Right forelimb (tissue), 1 donor: ENCODE data around the gene CCDC170.
"Not testable (repeated sequence)": the region's sequence is repeated elsewhere in the genome, so short reads cannot be mapped to it uniquely, and the experiment has no call there.

Source experiments
- DNase-seq: peaks from one replicate; pipeline ENCODE4 v3.0.0-alpha.2; 2018

The CCDC170 gene

DNA sequence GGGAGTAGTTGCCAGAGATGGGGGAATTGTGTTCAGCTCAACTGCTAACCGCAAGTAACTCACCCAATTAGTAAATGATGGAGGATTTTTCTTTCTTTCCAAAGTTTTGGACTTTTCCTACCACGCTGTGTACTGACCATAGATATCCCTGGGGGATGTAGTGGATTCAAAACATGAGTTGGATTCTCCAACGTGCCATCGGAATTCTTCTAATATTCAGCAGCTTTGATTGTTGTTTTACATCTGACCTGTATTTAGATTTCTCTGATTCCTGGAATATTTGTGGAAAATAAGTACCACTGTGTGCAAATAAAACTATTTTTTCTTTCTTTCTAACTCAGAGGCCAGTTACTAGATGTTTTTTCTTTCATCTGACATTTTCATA lies 1.1 kb downstream of the CCDC170 start:
- DNase-seq = no peak

DNA sequence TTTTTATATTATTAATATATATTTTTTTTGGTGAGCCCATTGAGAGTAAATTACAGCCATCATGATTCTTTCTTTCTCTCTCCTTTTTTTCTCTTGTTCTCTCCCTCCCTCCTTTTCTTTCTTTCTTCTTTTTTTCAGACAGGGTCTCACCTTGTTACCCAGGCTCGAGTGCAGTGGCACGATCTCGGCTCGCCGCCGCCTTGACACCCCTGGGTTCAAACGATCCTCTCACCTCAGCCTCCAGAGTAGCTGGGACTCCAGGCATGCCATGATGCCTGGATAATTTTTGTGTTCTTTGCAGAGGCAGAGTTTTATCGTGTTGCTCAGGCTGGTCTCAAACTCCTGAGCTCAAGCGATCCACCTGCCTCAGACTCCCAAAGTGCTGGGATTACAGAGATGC lies 1.6 kb downstream of the CCDC170 start:
- DNase-seq = no peak

DNA sequence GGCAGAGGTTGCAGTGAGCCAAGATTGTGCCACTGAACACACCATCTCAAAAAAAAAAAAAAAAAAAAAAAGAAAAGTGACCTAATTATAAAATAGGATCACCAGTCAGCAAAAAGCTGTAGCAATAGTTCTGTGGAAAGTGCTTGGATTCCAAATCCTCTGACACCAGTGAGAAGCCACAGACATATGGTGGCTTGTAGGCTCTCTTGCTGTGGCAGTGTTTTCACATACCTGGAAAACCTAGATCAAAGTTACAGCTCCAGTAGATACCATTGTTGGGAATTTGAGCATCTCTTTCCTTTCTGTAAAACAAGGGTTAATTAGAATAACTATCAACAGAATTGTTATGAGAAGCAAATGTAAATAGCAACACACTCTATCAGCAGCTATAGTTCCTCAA lies 4.1 kb downstream of the CCDC170 start:
- no peak for DNase-seq

DNA sequence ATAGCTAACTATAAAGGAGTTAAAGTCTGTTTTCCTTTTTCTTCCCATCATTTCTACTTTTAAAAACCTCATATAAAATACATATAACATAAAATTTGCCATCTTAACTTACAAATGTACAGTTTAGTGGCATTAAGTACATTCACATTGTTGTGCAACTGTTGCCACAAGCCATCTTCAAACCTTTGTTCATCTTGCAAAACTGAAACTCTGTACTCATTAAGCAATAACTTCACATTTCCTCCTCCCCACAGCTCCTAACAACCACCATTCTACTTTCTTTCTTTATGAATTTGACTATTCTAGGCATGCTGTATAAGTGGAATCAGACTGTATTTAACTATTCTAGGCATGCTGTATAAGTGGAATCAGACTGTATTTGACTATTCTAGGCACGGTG lies 4.5 kb downstream of the CCDC170 start:
- DNase-seq = no peak

DNA sequence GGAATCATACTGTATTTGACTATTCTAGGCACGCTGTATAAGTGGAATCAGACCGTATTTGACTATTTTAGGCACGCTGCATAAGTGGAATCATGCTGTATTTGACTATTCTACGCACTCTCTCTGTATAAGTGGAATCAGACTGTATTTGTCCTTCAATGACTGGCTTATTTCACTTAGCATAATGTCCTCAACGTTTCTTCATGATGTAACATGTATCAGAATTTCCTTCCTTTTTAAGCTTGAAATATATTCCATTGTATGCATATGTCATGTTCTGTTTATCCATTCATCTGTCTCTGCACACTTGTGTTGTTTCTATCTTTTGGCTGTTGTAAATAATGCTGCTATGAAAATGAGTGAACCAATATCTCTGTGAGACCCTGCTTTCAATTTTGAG lies 5.7 kb downstream of the CCDC170 start:
- DNase-seq = no peak

DNA sequence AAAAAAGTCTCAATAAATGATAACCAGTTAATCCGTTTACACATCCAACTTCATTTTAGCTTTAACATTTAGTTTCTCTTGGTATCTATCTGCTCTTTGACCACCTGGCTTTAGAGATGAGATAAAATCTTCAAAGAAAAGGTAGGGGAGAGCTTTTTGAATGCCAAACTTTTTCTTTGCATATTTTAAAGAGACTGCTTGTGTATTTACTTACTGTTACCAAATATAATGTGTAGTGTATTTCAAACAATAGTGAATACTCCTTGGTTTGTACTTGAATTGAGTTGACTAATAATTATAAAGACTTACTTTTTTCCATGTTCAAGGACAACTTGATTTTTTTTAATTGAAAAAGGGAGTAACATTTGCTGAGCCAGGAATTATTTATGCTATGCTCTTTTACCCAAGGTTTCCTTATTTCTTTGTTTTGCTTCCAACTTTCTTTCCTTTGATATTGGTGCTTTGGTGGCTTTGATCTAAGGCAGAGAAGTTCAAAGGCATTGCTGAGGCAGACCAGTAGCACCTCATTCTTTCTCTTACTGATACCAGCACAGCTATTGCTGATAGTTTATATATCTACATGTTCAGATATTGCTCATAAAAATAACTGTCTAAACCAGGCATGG lies 7.8 kb downstream of the CCDC170 start:
- no peak for DNase-seq

DNA sequence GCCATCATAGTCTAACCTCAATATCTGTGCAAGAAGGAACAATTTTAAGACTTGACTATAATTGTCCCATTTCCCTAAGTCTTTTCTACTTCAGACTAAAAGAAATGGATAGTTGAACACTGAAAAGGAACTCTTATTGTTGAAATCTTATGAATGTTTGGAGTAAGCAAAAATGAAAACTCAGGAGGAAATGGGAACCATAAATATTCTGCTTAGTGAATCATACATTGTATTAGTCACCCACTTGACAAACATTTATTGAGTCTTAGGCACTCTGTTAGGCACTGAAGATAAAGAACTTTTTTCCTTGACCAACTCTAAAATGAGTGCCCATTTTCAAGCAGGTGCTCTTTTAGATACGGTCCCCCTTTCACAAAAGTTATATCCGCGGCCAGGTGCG lies 8.7 kb downstream of the CCDC170 start:
- no peak for DNase-seq

DNA sequence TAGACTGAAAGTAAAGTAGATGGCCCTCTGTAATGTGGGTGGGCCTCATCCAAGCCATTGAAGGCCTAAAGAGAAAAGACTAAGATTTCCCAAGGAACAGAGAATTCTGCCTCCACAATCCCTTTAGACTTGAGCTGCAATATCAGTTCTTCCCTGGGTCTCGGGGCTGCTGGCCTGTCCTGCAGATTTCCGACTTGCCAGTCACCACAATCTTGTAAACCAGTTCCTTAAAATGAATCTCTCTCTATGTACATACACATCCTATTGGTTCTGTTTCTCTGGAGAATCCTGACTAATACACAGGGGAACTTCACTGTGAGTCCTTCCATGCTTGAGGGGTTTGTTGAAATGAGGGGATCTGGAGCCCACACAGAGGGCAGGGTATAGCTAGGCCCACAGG lies 12.9 kb downstream of the CCDC170 start:
- DNase-seq = no peak

DNA sequence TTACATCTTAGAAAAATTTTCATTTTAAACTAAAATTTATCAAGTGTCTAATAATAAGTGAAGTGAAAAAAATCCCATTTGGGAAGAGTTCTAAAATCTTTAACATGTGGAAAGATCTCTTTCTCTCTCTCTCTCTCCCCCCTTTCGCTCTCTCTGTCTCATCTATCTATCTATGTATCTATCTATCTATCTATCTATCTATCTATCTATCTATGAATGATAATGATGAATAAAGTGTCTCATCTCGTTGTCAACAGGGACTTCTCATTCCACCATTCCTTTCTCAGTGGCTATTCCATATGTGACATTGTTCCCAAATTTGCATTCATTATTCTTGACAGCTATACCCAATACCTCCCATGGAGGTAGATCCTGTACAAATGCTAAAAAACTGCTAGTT lies 15.2 kb downstream of the CCDC170 start:
- no peak for DNase-seq

DNA sequence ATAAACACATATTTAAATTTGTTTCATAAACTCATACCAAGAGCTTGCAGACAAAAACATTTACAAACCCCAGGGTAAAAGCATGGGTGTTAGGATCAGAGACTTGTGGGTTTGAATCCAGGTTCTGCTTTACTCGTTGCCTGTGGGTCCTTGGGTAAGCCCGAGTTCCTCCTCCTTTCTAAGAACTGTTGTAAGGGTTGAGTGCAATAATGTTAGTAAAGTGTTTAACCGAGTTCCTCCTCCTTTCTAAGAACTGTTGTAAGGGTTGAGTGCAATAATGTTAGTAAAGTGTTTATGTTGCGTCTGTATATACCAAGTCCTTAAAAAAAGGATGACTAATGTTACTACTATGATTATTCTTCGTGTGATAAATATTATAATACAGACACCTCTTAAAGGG lies 18.7 kb downstream of the CCDC170 start:
- DNase-seq = no peak

DNA sequence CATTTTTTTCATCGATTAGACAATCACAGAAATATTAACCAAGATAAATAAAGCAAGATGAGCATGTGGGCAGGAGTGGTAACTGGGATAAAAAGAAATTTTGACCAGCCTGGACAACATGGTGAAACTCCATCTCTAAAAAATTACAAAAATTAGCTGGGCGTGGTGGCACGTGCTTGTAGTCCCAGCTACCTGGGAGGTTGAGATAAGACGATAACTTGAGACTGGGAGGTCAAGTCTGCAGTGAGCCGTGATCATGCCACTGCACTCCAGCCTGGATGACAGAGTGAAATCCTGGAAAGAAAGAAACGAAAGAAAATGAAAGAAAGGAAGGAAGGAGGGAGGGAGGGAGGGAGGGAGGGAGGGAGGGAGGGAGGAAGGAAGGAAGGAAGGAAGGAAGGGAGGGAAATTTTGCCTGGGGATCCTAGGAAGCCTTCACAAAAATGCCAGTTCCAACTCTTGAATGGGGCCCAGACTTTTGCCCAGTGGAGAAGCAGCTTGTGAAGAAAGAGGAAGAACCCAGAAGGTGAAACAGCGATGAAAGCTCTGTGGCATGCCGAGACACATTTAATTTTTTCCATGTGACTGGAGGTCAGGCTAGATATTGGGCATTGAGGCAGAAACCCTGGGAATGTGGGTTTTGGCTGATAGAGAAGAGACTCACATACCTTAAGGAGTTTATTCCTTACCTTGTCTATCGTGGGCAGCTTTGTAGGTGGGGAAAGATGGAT lies 20.3 kb downstream of the CCDC170 start:
- no peak for DNase-seq

DNA sequence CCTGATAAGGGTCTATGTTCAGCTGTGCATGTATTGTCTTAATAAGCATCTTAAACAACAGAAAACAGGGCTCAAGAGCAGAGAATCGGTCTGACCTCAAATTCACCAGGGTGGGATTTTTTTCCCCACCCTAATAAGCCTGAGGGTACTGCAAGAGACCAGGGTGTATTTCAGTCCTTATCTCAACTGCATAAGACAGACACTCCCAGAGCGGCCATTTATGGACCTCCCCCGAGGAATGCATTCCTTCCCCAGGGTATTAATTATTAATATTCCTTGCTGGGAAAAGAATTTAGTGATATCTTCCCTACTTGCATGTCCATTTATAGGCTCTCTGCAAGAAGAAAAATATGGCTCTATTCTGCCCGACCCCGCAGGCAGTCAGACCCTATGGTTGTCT lies 25.2 kb downstream of the CCDC170 start:
- DNase-seq = not testable (repeated sequence)

DNA sequence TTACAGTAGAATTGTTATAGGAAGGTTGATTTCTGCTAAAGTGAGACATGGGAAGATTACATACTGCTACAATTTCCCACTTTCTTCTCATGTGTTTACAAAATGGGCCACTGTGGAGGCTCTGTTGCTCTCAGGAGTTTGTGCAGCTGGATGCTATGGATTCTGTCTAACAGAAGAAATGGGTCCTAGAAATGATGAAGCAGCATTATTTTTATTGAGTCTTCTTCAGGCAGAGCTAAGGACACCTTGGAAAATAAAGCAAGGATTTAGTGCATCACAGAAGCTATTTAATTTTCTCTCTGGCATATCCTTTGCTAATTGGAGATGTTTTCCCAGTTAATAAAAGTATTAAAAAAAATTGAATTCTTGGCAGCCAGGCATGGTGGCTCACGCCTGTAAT lies 29.2 kb downstream of the CCDC170 start:
- DNase-seq = no peak

DNA sequence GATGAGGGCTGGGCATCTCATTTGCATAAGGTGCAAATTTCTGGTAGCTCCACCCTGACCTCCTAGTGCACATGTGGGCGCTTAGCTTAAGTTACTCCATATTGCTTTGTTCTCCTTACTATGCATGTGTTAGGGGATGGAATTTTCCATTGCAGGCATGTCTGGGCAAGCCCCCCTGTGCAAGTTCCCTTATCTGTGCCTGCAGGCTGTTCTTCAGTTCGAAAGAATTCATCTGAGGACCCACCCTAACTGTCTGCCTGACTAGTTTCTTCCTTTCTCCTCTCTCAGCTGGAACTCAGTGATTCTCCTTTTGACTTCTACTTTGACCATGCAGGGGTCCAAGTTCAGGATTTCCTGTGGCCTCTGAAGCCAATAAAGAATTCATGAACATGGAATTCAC lies 30.2 kb downstream of the CCDC170 start:
- no peak for DNase-seq

DNA sequence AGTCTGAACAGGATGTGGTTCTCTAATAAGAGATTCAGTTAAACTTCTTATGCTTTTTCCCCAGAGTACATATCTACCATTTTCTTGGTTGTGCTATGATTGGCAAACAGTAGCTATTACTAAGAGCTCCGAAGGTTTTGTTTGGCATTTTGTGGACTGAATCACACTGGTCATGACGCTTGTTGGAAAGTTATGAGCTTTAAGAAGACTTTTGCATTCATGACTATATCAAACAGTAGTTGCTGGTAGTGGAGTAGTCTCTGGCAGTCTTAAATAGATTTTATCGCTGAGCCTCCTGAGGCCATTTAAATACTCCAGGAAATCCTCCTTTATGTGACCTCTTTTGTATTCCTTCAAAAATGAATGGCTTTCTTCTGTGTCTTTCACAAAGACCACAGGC lies 40.8 kb downstream of the CCDC170 start:
- DNase-seq = no peak

DNA sequence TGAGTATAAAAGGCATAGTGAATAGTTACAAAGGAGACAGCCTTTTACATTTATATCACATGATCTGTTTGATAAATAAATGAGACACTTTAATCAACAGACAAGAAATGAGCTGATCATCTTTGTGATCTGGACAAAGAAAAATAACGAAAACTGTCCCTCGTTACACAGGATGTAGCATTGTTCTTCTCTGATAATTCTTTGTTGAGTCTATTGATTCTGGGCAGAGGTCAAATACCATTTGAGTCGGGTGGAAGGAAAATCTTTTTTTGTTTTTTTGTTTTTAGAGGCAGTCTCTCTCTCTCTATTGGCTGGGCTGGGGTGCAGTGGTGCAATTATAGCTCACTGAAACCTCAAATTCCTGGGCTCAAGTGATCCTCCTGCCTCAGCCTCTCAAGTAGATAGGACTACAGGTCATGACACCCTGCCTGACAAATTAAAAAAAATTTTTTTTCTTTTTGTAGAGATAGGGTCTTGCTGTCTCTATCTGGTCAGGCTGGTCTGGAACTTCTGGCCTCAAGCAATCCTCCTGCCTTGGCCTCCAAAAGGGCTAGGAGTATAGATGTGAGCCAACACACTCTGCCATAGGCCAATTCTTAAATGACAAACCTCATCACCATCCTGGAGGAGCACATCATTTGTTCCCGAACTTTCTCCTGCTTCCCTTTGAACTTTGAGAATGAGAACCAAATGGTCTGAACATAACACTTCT lies 41.8 kb downstream of the CCDC170 start:
- DNase-seq = no peak

DNA sequence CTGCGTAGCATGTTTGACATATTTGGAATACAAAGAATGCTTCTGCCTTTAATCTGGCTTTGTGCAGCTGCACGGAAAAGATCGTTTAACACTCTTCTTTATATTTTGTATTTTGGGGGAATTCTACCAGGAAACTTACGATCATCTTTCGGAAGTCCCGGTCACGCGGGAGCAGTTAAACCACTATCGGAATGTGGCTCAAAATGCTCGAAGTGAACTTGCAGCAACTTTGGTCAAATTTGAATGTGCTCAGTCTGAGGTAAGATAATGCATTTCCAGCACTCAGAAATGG lies 42.3 kb downstream of the CCDC170 start:
- DNase-seq = no peak

DNA sequence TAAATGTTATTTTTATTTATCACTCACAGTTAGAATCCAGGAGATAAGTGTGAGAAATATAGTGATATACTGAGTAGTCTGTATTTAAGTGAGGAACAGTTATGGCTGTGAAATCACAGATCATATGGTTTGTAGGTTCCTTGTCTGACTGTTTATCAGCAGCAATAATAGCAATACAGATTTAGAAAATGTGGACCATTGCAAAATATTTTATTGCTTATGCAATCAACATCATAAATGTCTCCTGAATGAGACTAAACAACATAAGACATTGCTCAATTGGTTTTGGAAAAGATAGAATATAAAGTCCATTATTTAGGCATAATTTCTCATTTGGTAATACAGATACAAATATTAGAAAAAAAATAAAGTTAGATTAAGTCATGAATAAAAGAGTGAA lies 43.7 kb downstream of the CCDC170 start:
- DNase-seq = no peak

DNA sequence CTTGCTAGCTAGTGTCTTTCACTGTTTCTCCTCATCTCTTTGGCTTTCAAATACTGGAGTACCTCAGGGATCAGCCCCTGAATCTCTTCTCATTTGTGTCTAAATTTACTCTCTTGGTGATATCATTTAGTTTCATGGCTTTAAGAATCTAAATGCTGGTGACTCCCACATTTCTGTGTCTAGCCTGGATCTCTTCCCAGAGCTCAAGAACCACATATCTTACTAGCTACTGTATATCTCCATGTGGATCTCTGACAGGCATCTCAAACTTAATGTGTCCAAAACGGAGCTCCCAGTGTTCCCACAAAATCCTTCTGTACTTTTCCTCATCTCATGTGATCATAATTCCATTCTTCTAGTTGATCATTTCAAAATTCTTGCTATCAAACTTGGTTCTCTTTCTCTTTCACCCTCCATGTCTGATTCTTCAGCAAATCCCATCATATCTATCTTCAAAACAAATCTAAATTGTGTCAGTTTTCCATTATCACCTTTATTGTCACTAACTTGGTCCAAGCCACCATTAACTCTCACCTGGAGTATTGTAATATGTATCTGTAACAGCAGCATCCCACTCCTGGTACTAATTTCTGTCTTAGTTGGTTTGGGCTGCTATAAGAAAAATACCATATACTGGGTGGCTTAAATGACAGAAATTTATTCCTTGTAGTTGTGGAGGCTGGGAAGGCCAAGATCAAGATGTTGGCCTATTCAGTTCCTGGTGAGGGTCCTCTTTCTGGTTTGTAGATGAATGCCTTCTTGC lies 45.9 kb downstream of the CCDC170 start:
- no peak for DNase-seq

DNA sequence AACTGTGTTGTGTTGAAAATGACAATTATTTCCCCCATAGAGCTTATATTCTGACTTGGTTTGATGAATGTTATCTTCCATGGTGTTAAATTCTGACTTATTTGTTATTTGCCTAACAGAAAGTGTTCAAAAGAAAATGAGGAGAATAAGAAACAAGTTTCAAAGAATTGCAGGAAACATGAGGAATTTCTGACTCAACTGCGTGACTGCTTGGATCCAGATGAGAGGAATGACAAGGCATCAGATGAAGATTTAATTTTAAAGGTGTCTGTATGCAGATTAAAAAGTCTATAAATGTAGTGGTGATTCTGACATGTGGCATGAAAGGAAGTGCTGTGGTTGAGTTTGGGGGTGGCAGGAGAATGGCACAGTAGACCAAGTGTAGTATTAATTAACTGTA lies 50.6 kb downstream of the CCDC170 start:
- no peak for DNase-seq

DNA sequence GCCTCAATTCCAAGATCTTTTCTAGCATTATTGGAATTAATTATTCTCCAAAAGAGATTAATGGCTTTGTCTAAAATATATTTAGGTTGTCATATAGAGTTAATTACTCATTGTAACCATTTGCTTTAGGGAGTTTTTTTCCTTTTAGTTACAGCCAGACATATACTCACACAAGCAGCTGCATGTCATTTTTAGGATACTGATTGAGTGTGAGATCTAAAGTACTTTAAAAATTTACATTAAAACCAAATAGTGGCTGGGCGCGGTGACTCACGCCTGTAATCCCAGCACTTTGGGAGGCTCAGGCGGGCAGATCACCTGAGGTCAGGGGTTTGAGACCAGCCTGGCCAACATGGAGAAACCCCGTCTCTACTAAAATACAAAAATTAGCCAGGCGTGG lies 51.1 kb downstream of the CCDC170 start:
- not testable (repeated sequence) for DNase-seq

DNA sequence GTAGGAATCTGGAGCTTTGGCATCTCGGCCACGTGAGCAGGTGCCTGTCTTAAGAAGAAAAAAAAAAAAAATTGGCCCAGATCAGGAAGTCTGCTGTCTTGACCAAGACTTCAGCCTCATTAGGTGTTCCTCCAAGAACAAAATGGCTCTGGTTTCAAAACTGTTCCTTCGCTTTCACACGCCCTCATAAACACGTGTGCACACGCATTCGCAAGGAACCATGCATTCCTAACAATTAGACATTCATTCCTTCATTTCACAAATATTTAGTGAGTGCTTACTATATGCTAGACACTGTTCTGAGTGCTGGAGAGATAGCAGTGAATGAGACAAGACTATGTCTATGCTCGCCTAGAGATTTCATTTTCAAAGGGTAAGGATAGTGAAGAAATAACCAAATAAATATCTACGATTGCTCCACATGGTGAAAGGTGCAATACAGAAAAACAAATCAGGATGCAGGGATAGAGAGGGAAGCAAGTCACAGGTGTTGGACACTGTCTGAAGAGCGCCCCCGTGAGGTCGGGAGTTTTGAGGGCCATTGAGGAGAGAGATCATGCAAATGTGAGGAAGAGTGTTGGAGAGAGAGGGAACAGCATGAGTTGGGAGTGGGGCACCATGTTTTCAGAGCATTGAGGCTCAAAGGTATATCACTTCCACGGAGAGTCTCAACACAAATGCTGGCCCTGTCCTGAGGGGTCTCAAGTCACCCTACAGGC lies 53.3 kb downstream of the CCDC170 start:
- no peak for DNase-seq

DNA sequence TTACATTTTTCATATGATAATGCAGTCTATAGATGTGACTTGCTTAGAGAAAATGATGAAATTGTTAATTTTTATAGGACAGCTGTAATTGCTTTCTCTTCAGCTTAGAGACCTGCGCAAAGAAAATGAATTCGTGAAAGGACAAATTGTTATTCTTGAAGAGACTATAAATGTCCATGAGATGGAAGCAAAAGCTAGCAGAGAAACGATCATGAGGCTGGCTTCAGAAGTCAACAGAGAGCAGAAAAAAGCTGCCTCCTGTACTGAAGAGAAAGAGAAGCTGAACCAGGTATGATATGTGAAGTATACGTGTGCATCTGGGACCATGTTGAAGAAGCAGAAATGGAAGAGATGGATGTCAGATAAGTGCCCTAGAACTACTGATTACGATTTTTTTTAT lies 54.4 kb downstream of the CCDC170 start:
- DNase-seq = no peak
